ENCODE data around the gene ZNF891.

DNA sequence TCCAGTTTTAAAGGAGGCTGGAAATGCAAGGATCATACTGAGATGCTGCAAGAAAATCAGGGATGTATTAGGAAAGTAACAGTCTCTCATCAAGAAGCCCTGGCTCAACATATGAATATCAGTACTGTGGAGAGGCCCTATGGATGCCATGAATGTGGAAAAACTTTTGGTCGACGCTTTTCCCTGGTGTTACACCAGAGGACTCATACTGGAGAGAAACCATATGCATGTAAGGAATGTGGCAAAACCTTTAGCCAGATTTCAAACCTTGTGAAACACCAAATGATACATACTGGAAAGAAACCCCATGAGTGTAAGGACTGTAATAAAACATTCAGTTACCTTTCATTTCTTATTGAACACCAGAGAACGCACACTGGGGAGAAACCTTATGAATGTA lies 24.5 kb downstream of the ZNF891 start:
- TF ChIP-seq, protein P1, sequence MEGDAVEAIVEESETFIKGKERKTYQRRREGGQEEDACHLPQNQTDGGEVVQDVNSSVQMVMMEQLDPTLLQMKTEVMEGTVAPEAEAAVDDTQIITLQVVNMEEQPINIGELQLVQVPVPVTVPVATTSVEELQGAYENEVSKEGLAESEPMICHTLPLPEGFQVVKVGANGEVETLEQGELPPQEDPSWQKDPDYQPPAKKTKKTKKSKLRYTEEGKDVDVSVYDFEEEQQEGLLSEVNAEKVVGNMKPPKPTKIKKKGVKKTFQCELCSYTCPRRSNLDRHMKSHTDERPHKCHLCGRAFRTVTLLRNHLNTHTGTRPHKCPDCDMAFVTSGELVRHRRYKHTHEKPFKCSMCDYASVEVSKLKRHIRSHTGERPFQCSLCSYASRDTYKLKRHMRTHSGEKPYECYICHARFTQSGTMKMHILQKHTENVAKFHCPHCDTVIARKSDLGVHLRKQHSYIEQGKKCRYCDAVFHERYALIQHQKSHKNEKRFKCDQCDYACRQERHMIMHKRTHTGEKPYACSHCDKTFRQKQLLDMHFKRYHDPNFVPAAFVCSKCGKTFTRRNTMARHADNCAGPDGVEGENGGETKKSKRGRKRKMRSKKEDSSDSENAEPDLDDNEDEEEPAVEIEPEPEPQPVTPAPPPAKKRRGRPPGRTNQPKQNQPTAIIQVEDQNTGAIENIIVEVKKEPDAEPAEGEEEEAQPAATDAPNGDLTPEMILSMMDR (IDR thresholded peaks at IDR 0.05): no peak
- TF ChIP-seq MAFK (IDR thresholded peaks at IDR 0.05; ENCODE audit: partially characterized antibody) (no peak), FOXS1 (CRISPR knock-in tag; IDR thresholded peaks at IDR 0.05) (no peak), HEYL (CRISPR knock-in tag; IDR thresholded peaks at IDR 0.05) (no peak), CBX2 (IDR thresholded peaks at IDR 0.05; ENCODE audit: borderline replicate concordance, low read depth) (no peak), POLR2A (IDR thresholded peaks at IDR 0.05; ENCODE audit: low read length) (no peak), POLR2AphosphoS2 (conservative IDR thresholded peaks at IDR 0.05; ENCODE audit: low read length) (no peak), JUNB (IDR thresholded peaks at IDR 0.05) (no peak), RCOR1 (IDR thresholded peaks at IDR 0.05; ENCODE audit: low read depth, low read length) (no peak), CEBPB (IDR thresholded peaks at IDR 0.05) (no peak)
- TF ChIP-seq, protein P2, sequence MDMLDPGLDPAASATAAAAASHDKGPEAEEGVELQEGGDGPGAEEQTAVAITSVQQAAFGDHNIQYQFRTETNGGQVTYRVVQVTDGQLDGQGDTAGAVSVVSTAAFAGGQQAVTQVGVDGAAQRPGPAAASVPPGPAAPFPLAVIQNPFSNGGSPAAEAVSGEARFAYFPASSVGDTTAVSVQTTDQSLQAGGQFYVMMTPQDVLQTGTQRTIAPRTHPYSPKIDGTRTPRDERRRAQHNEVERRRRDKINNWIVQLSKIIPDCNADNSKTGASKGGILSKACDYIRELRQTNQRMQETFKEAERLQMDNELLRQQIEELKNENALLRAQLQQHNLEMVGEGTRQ (IDR thresholded peaks at IDR 0.05): no peak
- TF ChIP-seq, protein P3, sequence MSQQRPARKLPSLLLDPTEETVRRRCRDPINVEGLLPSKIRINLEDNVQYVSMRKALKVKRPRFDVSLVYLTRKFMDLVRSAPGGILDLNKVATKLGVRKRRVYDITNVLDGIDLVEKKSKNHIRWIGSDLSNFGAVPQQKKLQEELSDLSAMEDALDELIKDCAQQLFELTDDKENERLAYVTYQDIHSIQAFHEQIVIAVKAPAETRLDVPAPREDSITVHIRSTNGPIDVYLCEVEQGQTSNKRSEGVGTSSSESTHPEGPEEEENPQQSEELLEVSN (IDR thresholded peaks at IDR 0.05; ENCODE audit: borderline replicate concordance, low read depth): no peak

Data from A549 (cell line).